Spinal cord (tissue), 10 donors: ENCODE measurements around the gene COL27A1. TPM values are rescaled to one million over a fixed set of nuclear protein-coding genes. Genes with fewer than 3 reads are reported as not detected.

Source experiments
- DNase-seq, 6 donors: peaks; one replicate each; pipeline versions ENCODE4 v3.0.0 to v3.0.0-alpha.2; 2013 to 2015; ENCODE audit warnings: low spot score in 6 of 6, low read depth in 4 of 6
- H3K27ac ChIP-seq: one replicate; pipeline ENCODE4 v1.5.1; 2013; ENCODE audit warnings: low read depth, low read length, control low read depth
- H3K27me3 ChIP-seq: one replicate; pipeline ENCODE4 v1.6.1; 2013; ENCODE audit warnings: low read length; ENCODE audit not compliant: control insufficient read depth, insufficient read depth
- H3K36me3 ChIP-seq: one replicate; pipeline ENCODE4 v1.6.1; 2013; ENCODE audit warnings: low read length; ENCODE audit not compliant: control insufficient read depth, insufficient read depth
- H3K4me1 ChIP-seq: one replicate; pipeline ENCODE4 v1.6.1; 2013; ENCODE audit warnings: low read length; ENCODE audit not compliant: control insufficient read depth, insufficient read depth
- H3K4me3 ChIP-seq: one replicate; pipeline ENCODE4 v1.5.1; 2013; ENCODE audit warnings: low read depth, low read length, control low read depth
- H3K9me3 ChIP-seq: one replicate; pipeline ENCODE4 v1.6.1; 2013; ENCODE audit warnings: low read length; ENCODE audit not compliant: control insufficient read depth, insufficient read depth
- WGBS: methylation state at CpG from one replicate; pipeline ENCODE4 v1.1.5; 2013; ENCODE audit warnings: missing lambda C conversion rate; ENCODE audit not compliant: insufficient coverage; 5-methylcytosine and 5-hydroxymethylcytosine counted together
- polyA plus RNA-seq, 2 donors: library from polyadenylated mRNA; unstranded; fragments of 120-200 nt; gene quantifications; one replicate each; pipeline ENCODE4 v1.2.1, GENCODE V29; 2013; ENCODE audit not compliant: insufficient read length in 2 of 2
- total RNA-seq, 2 donors: library from RNA; depleted of rRNA in 1 of 2; stranded (reverse); fragments of 120-200 nt in 1 of 2; fragments of >200 nt in 1 of 2; gene quantifications; one replicate each; pipeline versions ENCODE4 v1.2.3 to v1.2.4, GENCODE V29; 2013 to 2014
- donor health status: healthy.

Gene COL27A1
- total and polyA plus RNA-seq, 4 donors, result 8.4 to 21.9 (median 15.4) TPM

- WGBS, result no CpG with 5 or more reads among the region's 3 CpGs
- H3K4me3 ChIP-seq, result no peak overlapping the region
- no peak overlapping the region for H3K27ac ChIP-seq
- peaks cover 30% of the 10 kb centered on the region for H3K4me1 ChIP-seq
- no peaks in the 10 kb centered on the region for H3K27me3 ChIP-seq
- no peak for DNase-seq
- H3K9me3 ChIP-seq, result no peaks in the 10 kb centered on the region
- peaks cover 16% of the 10 kb centered on the region for H3K36me3 ChIP-seq
Observed at GRCh38 chr9:114279693-114280092, 124.4 kb downstream of the COL27A1 start.

- Histone ChIP-seq H3K4me3 (no peak overlapping the region), H3K27me3 (no peaks in the 10 kb centered on the region), H3K27ac (peak overlapping the region; percentile 67), H3K4me1 (peaks cover 41% of the 10 kb centered on the region), H3K36me3 (peaks cover 23% of the 10 kb centered on the region), H3K9me3 (no peaks in the 10 kb centered on the region)
- DNase-seq, result peak in 1 of 6 donors; percentile 43
- 84% methylated on average over 8 of the region's 8 CpGs for WGBS
Observed at GRCh38 chr9:114280636-114281472, 125.5 kb downstream of the COL27A1 start.

GRCh38 chr9:114281473-114282103 is 126.3 kb downstream of the COL27A1 start:
- Histone ChIP-seq H3K27ac (peak overlapping the region; percentile 67), H3K4me1 (peaks cover 41% of the 10 kb centered on the region), H3K4me3 (no peak overlapping the region), H3K27me3 (no peaks in the 10 kb centered on the region), H3K36me3 (peaks cover 23% of the 10 kb centered on the region), H3K9me3 (no peaks in the 10 kb centered on the region)
- DNase-seq, result peak in 2 of 6 donors; percentile 63 to 76
- WGBS, result 43% methylated on average over 11 of the region's 12 CpGs

- WGBS, result 81% methylated on average over 8 of the region's 10 CpGs
- Histone ChIP-seq H3K4me3 (no peak overlapping the region), H3K27ac (peak overlapping the region; percentile 15), H3K9me3 (no peaks in the 10 kb centered on the region), H3K4me1 (peaks cover 43% of the 10 kb centered on the region), H3K36me3 (peaks cover 25% of the 10 kb centered on the region), H3K27me3 (no peaks in the 10 kb centered on the region)
- DNase-seq, result no peak
Observed at GRCh38 chr9:114282104-114282485, 126.8 kb downstream of the COL27A1 start.

GRCh38 chr9:114282507-114282906 is 127.2 kb downstream of the COL27A1 start:
- Histone ChIP-seq H3K4me1 (peaks cover 46% of the 10 kb centered on the region), H3K27ac (peak overlapping the region; percentile 15), H3K9me3 (no peaks in the 10 kb centered on the region), H3K36me3 (peaks cover 29% of the 10 kb centered on the region), H3K27me3 (no peaks in the 10 kb centered on the region), H3K4me3 (no peak overlapping the region)
- WGBS, result 68% methylated on average over 3 of the region's 6 CpGs
- no peak for DNase-seq

GRCh38 chr9:114282926-114283325 is 127.6 kb downstream of the COL27A1 start:
- peaks cover 29% of the 10 kb centered on the region for H3K36me3 ChIP-seq
- peak in 2 of 6 donors; percentile 38 to 88 for DNase-seq
- WGBS, result 67% methylated on average over 2 of the region's 5 CpGs
- H3K9me3 ChIP-seq, result no peaks in the 10 kb centered on the region
- H3K27ac ChIP-seq, result peak overlapping the region; percentile 15
- peaks cover 50% of the 10 kb centered on the region for H3K4me1 ChIP-seq
- H3K27me3 ChIP-seq, result no peaks in the 10 kb centered on the region
- H3K4me3 ChIP-seq, result no peak overlapping the region

GRCh38 chr9:114283551-114284111 is 128.3 kb downstream of the COL27A1 start:
- Histone ChIP-seq H3K4me3 (no peak overlapping the region), H3K4me1 (peaks cover 56% of the 10 kb centered on the region), H3K36me3 (peaks cover 34% of the 10 kb centered on the region), H3K9me3 (no peaks in the 10 kb centered on the region), H3K27ac (no peak overlapping the region), H3K27me3 (no peaks in the 10 kb centered on the region)
- no peak for DNase-seq
- WGBS, result 93% methylated on average over 8 of the region's 14 CpGs

GRCh38 chr9:114284316-114285060 is 129.2 kb downstream of the COL27A1 start:
- H3K9me3 ChIP-seq, result no peaks in the 10 kb centered on the region
- H3K36me3 ChIP-seq, result peaks cover 36% of the 10 kb centered on the region
- no peaks in the 10 kb centered on the region for H3K27me3 ChIP-seq
- no peak overlapping the region for H3K4me3 ChIP-seq
- WGBS, result 92% methylated on average over 11 of the region's 11 CpGs
- DNase-seq, result no peak
- no peak overlapping the region for H3K27ac ChIP-seq
- peaks cover 57% of the 10 kb centered on the region for H3K4me1 ChIP-seq

- 56% methylated on average over 20 of the region's 20 CpGs for WGBS
- H3K36me3 ChIP-seq, result peaks cover 38% of the 10 kb centered on the region
- H3K27me3 ChIP-seq, result no peaks in the 10 kb centered on the region
- H3K9me3 ChIP-seq, result no peaks in the 10 kb centered on the region
- DNase-seq, result peak in 2 of 6 donors; percentile 29 to 51
- H3K4me1 ChIP-seq, result peaks cover 57% of the 10 kb centered on the region
- no peak overlapping the region for H3K4me3 ChIP-seq
- H3K27ac ChIP-seq, result no peak overlapping the region
Observed at GRCh38 chr9:114285166-114285867, 130.0 kb downstream of the COL27A1 start.
